Stimulated activated CD4-positive, alpha-beta T cell treated with anti-CD3 and anti-CD28 coated beads, Interleukin-4, amount 100 ng/mL, for 1 hour (primary cell): ENCODE results near the gene CFLAR.
"Not testable (repeated sequence)": the region's sequence is repeated elsewhere in the genome, so short reads cannot be mapped to it uniquely, and the experiment has no call there.

Experiments
- DNase-seq: peaks from one replicate; pipeline ENCODE4 v3.0.0-alpha.2; 2020

Gene CFLAR

DNA sequence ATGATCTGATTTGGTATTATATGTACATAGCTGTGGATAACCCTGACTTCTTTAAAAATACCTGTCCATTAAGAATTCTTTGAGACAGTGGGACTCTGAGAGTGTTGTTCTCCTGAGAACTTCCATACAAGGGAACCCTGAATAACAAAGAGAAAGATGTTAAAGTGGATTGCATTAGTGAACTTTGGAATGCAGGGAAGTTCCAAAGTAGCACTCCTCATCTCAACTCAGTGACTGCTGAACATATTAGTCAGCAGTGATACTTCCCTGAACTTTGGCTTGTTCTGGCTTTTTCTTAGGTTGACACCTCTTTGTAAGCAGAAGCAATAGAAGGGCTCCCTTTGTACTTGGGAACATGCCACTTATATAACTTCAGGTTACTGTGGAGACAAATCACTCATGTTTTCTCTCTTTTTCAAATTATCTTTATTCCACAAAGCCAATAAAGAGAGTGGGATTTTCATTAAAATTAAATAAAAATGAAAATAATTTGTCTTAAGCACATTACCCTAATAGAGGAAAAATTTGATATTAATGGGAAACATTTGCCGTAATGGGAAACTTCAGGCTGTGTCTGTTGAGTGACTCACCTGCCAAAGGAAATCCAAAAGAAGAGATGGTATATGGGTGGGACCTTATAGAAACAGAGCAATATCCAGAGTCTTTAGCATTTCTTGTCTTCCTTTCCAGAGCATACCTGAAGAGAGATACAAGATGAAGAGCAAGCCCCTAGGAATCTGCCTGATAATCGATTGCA lies 33.3 kb downstream of the CFLAR start:
- no peak for DNase-seq

- not testable (repeated sequence) for DNase-seq
Observed at GRCh38 chr2:201149821-201150165, 33.8 kb downstream of the CFLAR start.

GRCh38 chr2:201150454-201151020 lies 34.6 kb downstream of the CFLAR start:
- DNase-seq, result no peak

DNA sequence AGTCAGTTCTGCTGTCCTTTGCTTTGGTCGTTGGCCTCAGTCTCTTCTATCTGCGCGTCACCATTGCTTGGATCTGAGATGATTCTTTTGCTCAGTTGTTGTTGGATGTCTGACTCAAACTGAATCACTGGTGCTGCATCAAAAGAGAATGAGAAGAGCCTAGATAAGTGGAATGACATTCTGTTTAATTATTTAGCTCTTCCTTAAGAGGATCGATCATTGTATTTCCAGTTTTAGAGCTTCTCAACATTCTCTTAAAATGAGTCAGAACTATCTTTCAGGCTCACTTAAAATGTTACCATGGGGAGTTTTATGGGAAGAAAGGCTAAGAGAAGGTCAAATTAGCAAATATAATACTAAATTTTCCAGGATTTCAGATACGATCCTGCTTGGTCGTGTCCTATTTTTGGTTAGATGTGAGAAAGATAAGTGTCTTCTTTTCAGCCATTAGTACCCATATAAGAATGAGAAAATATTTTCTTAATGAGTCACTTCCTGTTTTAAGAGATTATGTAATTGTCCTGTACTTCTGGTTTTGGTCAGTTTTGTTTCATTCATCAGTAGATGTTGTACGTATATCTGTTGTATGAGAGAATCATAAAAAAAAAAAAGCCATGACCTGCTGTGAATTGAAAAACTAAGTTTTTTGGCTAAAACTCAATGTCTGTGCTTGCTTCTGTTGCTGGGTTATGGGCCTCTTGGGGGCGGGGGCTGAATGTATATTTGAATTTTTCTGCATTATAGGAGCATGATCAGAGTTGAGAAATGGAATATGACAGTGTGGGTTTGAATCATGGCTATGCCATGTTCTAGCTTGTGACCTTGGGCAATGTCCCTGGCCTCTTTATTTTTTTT lies 35.4 kb downstream of the CFLAR start:
- DNase-seq, result no peak

GRCh38 chr2:201152517-201152916 lies 36.6 kb downstream of the CFLAR start:
- no peak for DNase-seq

- no peak for DNase-seq
Observed at GRCh38 chr2:201152999-201153815, 37.2 kb downstream of the CFLAR start.

DNA sequence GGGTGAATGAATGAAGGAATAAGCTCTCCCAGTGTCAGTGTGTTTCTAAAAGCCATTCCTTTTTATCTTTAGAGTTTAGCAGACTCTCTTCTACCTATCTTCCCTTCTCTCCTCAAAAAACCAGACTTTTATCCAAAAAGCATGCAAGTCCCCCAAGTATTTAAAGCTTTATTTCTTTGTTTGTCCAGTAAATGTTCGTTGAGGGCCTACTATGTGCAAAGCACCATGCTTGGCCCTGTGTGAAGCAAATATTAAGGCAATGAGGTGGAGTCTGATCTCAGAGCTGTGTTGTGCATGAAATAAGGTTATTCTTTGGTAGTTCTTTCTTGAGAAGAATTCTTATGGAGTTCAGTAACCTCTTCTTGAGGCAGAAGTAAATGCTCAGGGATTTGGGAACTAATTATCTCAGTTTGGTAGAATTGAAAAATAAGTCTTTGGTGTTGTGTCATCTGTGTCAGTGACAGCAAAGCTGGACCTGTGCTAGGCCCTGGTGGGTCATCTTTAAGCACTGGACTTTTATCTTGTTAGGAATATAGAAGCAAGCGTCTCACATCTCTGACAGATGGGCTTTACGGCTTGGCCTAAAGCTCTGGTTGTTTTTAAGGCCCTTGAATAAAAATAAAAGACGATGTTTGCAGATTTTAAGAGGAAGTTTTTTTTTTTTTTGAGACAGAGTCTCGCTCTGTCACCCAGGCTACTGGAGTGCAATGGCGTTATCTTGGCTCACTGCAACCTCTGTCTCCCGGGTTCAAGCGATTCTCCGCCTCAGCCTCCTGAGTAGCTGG lies 38.8 kb downstream of the CFLAR start:
- DNase-seq, result no peak

GRCh38 chr2:201156036-201156435 lies 40.1 kb downstream of the CFLAR start:
- no peak for DNase-seq

- DNase-seq, result no peak
Observed at GRCh38 chr2:201156640-201157039, 40.7 kb downstream of the CFLAR start.

DNA sequence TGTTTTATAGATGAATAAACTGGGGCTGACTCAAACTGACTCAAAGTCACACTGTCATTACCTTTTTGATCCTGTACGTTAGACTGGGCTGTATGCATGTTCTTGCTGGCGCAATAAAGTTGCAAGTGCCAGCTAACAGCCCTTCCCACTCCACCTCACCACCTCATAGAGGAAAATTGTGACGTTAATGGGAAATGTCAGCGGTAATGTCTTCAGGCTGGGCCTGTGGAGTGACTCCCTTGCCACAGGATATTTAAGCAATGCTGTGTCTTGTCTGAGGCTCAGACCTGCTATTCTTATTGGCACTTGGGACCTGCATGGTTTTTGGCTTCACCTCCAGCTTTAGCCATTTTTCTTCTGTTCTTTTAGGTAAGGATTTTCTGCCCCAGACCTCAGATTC lies 41.7 kb downstream of the CFLAR start:
- no peak for DNase-seq

DNA sequence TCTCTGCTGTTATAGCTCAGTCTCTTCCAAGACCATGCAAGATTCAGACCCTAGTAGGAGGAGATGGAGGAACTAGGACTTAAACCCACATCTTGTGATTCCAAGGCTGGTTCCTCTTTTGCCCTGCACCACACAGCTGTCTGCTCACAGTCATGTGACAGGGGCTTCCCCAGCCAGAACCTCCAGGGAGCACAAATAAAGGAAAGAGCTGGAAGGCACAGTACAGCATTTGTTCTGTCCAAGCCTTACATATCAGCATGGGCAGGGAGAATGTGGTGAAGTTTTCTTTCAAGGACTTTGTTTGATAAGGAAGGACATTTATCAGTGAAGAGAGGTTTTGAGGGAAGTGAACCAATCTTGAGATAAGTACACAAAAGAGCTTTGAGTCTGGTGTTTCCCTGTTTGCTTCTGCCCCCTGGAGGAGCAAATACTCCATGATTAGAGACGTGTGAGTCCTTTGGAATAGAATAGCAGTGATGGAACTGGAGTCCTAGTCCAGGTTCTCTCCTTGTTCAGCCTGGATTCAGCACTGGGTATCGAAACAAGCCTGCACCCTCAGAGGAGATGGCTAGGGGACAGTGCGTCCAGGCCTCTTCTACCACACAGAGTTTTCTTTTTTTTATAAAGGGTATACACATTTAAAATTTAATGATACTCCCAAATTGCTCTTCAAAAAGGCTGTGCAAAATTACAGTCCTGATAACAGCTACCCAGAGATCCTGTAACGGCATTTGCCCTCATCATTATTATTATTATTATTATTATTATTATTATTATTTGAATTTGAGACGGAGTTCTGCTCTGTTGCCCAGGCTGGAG lies 42.4 kb downstream of the CFLAR start:
- DNase-seq, result no peak

GRCh38 chr2:201164166-201164565 lies 48.2 kb downstream of the CFLAR start:
- DNase-seq, result no peak

GRCh38 chr2:201167546-201167945 lies 51.6 kb downstream of the CFLAR start:
- DNase-seq, result no peak

DNA sequence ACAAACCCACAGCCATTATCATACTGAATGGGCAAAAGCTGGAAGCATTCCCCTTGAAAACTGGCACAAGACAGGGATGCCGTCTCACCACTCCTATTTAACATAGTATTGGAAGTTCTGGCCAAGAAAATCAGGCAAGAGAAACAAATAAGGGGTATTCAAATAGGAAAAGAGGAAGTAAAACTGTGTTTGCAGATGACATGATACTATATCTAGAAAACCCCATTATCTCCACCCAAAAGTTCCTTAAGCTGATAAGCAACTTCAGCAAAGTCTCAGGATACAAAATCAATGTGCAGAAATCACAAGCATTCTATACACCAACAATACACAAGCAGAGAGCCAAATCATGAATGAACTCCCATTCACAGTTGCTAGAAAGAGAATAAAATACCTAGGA lies 52.5 kb downstream of the CFLAR start:
- DNase-seq, result not testable (repeated sequence)

DNA sequence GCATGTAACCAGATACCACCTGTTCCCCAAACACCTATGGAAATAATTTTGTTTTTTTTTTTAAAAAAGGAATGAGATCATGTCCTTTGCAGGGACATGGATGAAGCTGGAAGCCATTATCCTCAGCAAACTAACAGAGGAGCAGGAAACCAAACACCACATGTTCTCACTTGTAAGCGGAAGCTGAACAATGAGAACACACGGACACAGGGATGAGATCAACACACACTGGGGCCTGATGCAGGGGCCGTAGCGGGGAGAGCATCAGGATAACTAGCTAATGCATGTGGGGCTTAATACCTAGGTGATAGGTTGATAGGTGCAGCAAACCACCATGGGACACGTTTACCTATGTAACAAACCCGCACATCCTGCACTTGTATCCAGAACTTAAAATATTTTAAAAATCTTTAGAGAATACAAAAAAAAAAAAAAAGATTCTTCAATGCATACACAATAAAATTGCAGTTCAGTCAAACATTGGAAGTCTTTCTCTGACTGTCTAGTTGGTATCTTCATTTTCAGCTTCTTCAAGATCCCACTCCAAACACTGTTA lies 55.4 kb downstream of the CFLAR start:
- no peak for DNase-seq

DNA sequence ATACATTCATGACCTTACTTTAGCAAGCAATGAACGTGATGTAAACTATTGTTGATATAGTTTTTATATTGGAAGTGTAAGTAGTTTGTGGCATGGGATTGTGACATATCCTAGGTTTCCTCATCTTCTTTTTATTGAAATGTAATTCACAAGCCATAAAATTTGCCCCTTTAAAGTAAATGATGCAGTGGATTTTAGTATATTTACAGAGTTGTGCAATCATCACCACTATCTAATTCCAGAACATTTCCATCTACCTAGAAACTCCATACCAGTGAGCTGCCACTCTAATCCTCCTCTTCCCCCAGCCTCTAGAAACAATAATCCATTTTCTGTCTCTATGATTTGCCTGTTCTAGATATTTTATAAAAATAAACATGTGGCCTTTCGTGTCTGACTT lies 56.3 kb downstream of the CFLAR start:
- no peak for DNase-seq

DNA sequence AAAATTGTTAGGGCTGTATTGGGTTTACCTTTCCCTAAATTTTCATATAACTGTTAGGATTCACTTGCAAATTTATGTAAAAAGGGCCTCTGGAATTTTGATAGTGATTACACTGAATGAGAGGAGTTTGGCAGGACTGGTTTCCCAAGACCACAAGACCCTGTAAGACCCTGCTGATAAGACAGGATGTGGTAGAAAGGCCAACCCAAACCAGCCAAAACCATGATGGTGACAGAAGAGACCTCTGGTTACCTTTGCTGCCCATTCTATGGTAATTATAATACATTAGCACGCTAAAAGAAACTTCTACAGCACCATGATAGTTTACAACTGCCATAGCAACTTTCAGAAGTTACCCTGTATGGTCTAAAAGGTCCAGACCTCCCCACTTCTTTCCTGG lies 58.7 kb downstream of the CFLAR start:
- DNase-seq, result no peak

- DNase-seq, result no peak
Observed at GRCh38 chr2:201176081-201176481, 60.1 kb downstream of the CFLAR start.

DNA sequence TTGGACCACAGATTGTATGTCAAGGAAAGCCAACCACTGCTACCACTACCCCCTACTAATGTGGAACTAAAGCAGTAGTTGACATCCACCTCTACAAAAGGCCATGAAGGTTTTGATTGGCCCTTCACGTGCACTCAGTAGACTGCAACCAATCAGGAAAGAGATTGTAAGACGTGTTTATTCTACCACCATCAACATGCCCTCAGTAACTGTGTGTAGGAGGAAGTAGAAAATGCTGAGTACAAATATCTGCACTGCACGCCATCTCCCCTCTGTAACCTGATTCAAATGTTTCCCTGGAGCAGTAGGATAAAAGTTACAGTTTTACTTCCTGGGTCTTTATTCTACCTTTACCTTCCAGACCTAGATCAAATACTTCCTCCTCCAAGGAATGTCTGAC lies 64.0 kb downstream of the CFLAR start:
- DNase-seq, result no peak

GRCh38 chr2:201182650-201183364 lies 66.8 kb downstream of the CFLAR start, which contains the start of gene CASP10:
Gene CASP10, plus strand, starts transcription at chr2:201183141. Its CDS starts 2,637 bp downstream, at chr2:201185778.
- no peak for DNase-seq
